OCI-LY1 (cell line): ENCODE data around the gene RAD51B.
A peak's percentile ranks its signal among the peaks of the same experiment; 100 is the strongest.

ENCODE experiments used
- CTCF ChIP-seq: fragments of 200-600 bp; sonication (generic), shearing (Covaris generic); IDR thresholded peaks from 2 replicates; pipeline ENCODE4 v1.5.1; 2017; ENCODE audit warnings: mild to moderate bottlenecking, antibody characterized with exemption, low read length, moderate library complexity, mixed read lengths
- EZH2 ChIP-seq: fragments of 200-600 bp; sonication (generic), shearing (Covaris generic); IDR thresholded peaks from 2 replicates; pipeline ENCODE4 v1.8.0; 2017; ENCODE audit warnings: borderline replicate concordance, mixed run types, mild to moderate bottlenecking, antibody characterized with exemption, low read length, moderate library complexity, mixed read lengths

- TF ChIP-seq CTCF (peak; percentile 22; the same call in 1 of the 2 replicates), EZH2 (no peak)
These were observed 891.2 kb downstream of the RAD51B start for GRCh38 chr14:68710776-68711175.
